ENCODE measurements around the gene CCBE1. TPM values are rescaled to one million over a fixed set of nuclear protein-coding genes. Genes with fewer than 3 reads are reported as not detected.

CCBE1 gene
- total RNA-seq, 1 experiment from 2014 or later = not detected

- DNase-seq (ENCODE audit: low spot score) = no peak
These were observed 76.8 kb downstream of the CCBE1 start for GRCh38 chr18:59620381-59620780.

DNA sequence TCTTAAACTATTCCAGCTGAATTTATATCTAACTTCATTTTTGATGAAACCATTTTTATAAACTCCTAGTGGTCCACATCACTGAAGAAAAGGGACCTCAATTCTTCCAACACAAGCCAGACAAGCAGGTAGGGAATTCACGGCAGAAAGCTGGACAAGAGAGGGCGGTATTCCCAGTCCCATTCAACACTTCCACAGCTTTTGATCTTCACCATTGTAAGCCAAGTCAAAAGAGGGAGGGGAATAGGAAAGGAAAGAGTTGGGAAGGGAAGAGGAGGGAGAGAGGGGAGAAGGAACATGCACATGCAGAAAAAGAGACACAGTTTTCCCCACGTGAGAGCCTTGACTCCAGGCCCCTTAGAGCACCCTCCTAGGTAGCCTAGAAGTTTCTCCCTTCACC is 77.4 kb downstream of the CCBE1 start:
- no peak for DNase-seq (ENCODE audit: low spot score)

DNA sequence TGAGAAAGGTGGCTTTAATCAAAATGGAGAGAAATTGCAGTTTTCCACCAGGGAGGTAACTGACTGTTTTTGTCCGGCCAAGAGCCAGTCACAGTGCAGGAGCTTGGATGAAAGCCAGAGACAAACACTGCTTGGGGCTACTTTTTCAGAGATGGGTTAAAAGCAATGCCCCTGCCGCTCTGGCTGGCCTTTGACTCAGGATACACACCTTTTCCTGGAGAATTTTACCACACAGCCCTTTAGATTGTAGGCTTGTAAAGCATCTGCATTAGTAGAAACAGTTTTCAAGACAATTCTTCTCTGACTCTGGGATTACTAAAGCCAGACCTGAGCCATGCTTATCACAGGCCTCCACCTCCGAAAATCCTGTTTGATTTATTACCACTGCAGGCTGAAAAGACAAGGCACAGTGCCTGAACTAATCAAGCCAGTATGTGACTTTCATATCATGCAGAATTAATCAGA is 79.7 kb downstream of the CCBE1 start:
- no peak for DNase-seq (ENCODE audit: low spot score)

DNA sequence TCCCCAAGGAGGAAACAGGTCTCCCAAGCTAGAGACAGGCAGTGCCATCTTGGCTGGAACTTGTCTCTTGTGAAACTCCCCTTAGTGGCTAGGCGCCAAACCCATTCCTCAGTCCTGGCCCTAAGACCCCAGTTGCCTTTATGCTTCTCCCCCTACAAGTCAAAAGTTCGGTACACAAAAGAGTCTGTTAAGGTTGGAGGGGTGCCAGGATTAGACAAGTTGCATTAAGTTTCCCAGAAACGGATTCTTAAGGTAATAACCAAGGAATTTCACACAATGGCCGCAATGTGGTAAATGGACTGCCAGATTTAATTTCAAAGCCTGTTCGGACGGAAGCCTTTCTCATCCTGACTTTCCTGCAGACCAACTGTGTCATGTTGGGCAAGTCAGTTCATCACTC is 80.7 kb downstream of the CCBE1 start:
- DNase-seq (ENCODE audit: low spot score) = no peak

- DNase-seq (ENCODE audit: low spot score) = no peak
These were observed 83.3 kb downstream of the CCBE1 start for GRCh38 chr18:59613903-59614302.

GRCh38 chr18:59612381-59612780 is 84.8 kb downstream of the CCBE1 start:
- DNase-seq (ENCODE audit: low spot score) = no peak

GRCh38 chr18:59610546-59611140 is 86.6 kb downstream of the CCBE1 start:
- no peak for DNase-seq (ENCODE audit: low spot score)

GRCh38 chr18:59609654-59610053 is 87.6 kb downstream of the CCBE1 start:
- DNase-seq (ENCODE audit: low spot score) = no peak

GRCh38 chr18:59607471-59607870 is 89.8 kb downstream of the CCBE1 start:
- DNase-seq (ENCODE audit: low spot score) = no peak

DNA sequence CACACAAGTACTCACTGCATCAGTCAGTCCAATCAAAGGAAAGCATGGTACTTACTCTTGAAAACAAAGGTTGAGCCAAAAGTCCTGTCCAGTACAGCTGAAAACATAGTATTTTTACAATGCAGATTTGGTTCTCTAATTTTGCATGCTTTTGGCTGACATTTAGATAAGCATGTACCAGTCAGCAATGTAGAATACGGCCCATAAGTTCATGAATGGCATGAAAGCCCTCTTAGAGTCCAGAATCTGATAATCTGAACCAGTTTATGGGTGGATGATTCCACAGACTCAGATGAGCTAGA is 90.2 kb downstream of the CCBE1 start:
- no peak for DNase-seq (ENCODE audit: low spot score)

- no peak for DNase-seq (ENCODE audit: low spot score)
These were observed 90.8 kb downstream of the CCBE1 start for GRCh38 chr18:59606193-59607077.

DNA sequence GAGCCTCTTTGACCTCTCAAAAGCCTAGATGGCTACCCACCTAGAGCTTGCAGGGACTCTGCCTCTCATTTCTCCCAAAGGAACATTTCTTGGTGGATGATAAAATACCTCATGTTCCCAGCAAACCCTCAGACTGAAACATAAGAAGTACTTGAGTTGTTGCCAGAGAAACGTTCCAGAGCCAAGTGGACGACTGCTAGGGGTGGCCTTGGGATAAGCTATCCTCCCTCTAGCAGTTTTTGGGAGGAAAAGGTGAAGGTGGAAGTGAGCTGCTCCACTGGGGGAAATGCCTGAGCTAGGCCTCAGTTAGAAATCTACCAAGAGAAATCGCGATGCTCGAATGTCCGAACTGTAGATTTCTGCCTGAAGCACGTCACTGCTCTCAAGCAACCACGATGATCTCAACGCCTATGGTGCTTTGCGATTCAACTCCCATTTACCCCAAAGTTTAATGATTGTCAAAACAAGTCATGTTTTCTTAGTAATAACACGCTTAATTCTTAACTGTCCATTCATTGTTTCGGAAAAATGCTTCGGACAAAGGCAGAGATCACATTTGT is 91.5 kb downstream of the CCBE1 start:
- no peak for DNase-seq (ENCODE audit: low spot score)

- no peak for DNase-seq (ENCODE audit: low spot score)
These were observed 92.3 kb downstream of the CCBE1 start for GRCh38 chr18:59604877-59605276.

- no peak for DNase-seq (ENCODE audit: low spot score)
These were observed 100.2 kb downstream of the CCBE1 start for GRCh38 chr18:59597049-59597448.

DNA sequence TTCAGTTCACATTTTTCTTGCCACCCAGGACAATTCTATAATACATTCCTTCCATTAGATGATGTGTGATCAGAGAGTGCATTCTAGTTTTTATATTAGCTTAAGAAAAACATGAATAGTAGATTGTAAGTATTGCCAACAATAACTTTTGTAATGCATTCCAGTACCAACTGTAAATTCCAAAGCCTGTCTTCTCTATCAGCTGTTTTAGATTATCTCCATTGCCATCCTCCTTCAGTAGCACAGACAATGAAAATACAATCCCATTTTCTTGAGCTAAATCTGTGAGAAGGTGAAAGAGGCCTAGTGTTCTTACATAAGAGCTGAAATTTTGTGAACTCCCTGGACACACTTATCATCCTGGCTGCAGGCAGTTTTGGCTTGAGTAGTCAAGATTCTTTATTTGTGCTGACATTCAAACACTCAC is 103.9 kb downstream of the CCBE1 start:
- no peak for DNase-seq (ENCODE audit: low spot score)

DNA sequence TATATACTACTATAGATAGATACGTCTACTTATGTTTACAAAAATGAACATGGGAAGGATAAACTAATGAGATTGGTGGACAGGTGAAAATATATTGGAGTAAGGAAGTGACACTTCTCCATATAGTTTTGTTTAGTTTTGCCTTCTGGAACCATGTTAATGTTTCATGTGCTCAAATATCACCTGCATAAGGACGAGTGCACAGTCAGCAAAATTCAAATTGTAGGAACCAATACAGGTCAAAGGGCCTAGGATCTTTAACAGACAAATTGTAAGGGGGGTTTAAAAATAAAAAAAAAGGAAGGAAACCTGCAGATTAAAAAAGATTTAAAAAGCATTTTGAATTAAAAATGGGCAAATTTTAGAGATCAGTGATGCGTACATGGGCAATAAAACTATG is 104.6 kb downstream of the CCBE1 start:
- no peak for DNase-seq (ENCODE audit: low spot score)

DNA sequence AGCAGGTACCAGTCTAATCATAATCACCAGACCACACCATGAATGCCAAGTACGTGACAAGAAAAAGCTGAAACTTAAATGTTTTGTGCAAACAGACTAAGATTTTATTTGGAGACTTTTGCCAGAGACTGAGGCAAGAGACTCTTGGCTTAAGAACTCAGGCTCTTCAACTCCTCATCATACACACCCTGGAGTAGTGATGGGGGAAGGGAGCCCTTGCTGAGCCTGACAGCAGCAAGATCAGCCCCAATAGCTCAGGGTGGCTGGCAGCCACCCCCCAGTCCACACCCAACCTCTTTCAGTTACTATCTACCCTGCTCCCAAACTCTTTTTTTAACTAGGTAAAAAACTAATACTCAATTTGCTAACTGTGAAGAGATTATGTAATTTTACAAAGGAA is 114.8 kb downstream of the CCBE1 start:
- no peak for DNase-seq (ENCODE audit: low spot score)

DNA sequence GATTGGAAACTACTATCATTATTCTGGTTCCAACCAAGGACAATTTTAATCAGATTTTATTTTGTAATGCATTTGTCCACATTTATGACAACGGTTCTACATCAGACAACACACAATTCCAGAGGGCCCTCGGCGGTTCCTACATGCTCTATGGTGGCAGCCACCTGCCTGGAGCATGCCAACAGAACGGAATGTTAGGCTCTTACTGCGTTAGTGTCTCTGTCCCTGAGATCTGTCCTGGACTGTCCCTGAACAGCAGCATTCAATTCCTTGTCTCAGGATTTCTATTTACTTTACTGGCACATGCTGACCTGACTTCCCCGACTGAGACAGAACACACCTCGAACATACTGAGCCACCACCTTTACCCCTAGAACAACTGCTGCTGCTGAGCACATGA is 117.7 kb downstream of the CCBE1 start:
- no peak for DNase-seq (ENCODE audit: low spot score)

GRCh38 chr18:59577386-59577655 is 119.9 kb downstream of the CCBE1 start:
- no peak for DNase-seq (ENCODE audit: low spot score)

GRCh38 chr18:59576541-59577385 is 120.5 kb downstream of the CCBE1 start:
- no peak for DNase-seq (ENCODE audit: low spot score)

DNA sequence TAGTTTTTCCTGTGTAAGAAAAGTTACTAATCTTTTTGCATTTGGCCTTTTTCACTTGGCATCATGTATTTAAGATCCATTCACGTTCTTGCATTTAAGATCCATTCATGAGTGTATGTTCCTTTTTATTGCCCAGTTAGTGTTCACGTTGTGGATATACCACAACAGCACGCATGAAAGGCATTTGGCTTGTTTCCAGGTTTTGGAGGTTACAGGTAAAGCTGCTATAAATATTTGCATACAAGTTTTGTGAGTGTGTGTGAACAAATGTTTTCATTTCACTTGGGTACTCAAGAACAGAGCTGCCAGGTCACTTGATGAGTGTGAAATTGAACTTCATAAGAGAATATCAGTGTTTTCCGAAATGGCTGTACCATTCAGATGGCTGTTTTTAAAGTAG is 121.2 kb downstream of the CCBE1 start:
- DNase-seq (ENCODE audit: low spot score) = no peak

- no peak for DNase-seq (ENCODE audit: low spot score)
These were observed 123.3 kb downstream of the CCBE1 start for GRCh38 chr18:59573962-59574361.

Measured in HT-29 (cell line).